ENCODE data around the gene RBM20.
A peak's percentile ranks its signal among the peaks of the same experiment; 100 is the strongest.
"Not testable (repeated sequence)": the region's sequence is repeated elsewhere in the genome, so short reads cannot be mapped to it uniquely, and the experiment has no call there.

Gene RBM20

DNA sequence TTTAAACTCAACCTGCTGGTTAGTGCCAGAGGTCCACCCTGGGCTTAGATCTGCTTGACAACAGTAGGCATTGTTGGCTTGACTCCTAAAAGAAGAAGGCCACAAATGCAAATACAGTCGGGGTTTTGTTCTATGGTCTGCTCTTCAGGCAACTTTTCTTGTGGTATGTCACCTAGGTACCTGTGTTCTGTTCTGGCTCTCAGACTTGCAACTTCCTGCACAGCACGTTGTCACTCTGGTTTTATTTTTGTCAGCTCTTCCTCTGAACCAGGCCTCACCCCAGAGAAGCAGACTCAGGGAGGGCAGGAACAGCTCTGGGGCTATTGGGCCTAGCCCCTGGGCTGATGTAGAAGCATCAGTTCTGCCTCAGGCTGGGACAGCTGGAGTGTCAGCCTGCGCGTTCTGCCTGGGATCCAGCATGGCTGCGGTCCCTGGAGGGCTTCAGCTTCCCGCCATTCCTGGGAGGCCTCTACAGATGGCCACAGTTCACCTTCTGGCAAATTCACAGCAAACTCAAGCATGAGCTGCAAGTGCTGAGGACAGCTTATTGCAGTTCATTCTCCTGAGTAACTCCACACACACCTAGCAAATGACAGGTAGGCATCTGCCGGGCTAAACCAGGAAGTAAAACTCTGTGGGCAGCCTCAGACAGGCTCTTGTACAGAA, 216.6 kb downstream of the RBM20 start:
- no peak for DNase-seq

DNA sequence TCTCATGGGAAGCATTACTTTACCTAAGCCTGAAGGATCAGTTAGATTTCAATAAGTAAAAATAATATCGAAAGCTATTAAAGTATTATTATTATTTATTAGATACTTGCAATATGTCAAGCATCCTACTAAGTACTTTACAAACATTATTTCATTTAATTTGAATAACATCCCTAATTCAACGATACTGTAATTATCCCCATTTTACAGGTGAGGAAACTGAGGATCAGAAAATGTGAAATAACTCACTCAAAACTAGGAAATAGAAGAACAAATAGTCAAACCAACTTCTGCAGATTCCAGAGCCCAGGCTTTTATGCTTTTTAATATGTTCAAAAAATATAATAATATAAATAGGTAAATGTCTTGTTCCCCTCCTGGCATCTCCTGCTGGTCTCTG, 217.3 kb downstream of the RBM20 start:
- no peak for DNase-seq

DNA sequence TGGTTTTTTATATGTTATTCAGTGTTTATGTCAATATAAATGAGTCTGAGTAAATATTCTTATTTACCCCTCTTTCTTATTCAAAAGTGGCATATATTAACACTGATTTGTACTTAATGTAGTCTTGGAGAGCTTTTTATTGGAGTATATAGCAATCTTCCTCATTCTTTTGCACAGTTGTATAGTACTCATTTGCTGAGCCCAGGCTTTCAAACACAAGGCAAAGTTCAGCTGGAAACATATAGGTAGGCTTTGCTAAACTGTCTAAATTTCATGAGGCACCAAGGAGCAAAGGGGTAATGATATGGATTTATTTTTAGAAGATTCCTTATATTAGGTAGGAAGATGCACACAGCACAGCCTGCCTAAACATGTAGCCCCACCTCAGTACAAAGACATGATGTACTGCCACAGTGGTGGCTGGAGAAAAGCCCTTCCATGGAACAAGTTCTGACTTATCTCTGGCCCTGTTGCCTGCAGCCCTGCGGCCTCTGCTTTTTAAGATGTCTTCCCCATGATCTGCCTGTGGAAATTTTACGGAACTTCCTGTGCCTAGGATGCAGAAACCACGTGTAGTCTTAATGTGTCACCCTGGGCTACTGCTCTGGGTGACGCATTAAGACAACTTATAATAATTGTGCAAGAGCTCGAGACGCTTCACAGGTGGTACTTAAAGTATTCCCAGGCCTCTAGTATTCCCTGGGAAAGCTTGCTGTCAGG, 218.0 kb downstream of the RBM20 start:
- no peak for DNase-seq

- DNase-seq: no peak
Measured at GRCh38 chr10:110862961-110863360, 218.8 kb downstream of the RBM20 start.

GRCh38 chr10:110863361-110863760, 219.2 kb downstream of the RBM20 start:
- DNase-seq: no peak

GRCh38 chr10:110863956-110864355, 219.8 kb downstream of the RBM20 start:
- DNase-seq: no peak

DNA sequence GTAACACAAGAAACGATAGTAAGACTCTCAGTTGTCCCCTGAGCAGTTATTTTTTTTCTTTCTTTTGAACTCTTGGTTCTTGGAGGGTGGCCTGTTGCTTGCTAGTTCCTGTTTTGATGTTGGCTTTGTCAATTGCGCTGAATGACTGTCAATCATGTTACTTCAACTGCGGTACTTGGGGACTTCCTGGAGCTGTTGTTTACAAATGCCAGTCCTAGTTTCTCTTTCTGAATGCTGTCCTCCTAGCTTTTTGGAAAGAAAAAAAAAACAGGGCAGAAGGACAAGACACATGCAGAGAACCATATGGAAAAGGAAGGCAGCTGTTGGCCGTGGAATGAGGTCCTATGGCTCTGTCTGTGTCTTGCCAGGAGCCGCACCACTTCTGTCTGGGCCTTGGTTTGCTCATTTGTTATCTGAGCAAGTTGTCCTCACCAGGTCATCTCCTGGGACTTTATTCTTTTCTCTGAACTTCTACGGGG, 220.6 kb downstream of the RBM20 start:
- no peak for DNase-seq

DNA sequence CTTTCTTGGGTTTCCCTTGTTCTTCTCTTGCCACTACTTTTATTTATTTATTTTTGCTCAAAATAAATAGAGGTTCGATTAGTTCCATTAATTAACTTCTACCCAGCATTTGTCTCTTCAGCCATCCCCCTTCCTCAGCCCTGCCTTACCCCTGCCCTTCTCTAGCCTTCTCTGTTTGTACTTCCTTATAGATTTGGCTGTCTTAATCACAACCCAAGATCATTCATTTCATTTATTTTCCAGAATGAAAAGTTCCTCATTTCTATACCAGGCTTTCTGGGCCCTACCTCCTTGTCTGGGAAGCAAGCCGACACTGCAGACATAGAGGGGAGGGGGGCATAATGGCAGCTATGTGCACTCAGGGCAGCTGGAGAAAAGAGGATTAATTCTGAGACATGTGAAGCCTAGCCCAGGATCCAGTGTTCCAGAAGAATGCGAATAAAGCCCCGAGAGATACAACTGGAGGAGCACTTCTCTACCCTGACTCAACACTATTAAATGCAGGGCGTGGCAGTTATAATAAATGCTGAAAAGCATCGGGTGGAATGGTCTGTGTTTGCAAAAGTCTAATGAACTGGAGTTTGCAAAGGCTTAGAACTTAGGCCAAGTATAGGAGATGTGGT, 221.2 kb downstream of the RBM20 start:
- no peak for DNase-seq

DNA sequence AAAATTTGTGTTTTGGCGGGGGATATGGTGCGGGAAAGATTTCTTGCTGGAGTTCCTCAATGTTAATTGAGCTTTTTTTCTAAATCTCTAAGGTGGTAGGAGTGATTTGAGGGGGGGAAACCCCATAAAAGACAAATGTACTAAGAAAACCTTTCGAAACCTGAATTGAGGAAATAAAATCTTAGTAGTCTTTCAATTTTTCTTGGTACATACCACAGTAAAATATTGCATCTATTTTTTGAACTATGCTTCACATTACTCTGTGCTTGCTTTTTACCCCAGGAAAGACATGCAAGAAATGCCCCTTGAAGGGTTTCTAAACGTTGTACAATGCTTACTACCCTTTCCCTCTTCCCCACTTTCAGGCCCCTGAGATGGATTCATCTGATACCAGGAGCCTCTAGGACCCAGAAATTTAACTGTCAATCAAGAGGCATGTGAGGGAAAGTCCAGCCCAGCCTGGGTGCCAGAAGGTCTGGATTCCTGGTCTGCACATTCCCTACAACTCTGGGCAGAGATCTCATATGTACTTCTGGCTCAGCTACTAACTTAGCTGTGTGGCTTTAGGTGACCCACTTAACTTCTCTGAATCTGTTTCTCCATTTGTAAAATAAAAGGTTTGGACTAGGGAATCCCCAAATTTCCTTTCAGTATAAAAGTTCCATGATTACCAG, 221.8 kb downstream of the RBM20 start:
- DNase-seq: no peak

- DNase-seq: not testable (repeated sequence)
Measured at GRCh38 chr10:110867011-110867806, 223.1 kb downstream of the RBM20 start.

DNA sequence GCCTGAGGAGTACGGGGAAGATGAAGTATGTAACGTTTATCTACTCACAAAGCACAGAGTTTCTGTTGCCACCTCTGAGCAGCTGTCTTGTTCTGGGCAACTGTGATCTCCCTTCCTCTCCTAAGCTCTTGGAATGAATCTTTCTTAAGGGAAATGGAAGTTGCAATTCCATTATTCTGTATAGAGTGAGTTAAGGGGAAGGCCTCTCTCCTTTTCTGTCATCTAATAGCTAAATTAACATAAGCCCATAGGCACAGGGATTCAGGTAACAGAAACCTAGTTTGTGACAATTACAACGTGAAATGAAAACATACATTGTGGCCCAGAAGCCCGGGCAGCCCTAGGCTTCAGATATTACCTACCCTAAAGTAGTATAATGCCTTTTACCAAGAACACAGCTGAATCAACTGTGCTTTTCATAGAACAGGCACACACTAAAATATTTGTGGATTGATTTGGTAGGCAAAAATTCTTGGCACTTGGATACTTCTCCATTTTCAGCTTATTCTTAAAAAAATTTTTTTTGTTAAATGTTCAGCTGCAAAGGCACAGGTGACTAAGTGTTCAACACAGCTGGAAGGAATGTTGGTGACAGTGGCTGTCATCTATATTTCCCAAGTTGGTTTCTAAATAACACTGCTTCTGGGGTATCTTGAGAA, 223.8 kb downstream of the RBM20 start:
- DNase-seq: no peak

DNA sequence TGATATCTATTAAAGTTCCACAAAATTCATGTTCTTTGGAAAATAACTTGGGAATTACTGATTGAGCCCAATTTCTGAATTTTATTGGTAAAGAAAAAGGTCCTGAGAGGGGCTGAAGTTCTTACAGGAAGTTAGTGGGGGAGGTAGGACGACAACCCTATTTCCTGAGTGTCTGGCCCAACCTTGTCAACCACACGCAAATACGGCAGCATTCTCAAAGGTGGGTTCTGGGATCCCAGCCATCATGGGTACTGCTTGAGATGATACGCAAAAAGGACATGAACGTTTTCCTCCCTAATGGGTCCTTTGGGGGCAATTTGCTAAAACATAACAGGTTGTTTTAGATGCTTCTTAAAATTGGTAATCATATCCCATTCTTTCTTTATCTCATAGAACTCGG, 224.8 kb downstream of the RBM20 start:
- no peak for DNase-seq

GRCh38 chr10:110870823-110871297, 226.7 kb downstream of the RBM20 start:
- DNase-seq: no peak

GRCh38 chr10:110871298-110872084, 227.4 kb downstream of the RBM20 start, which contains the start of gene PDCD4:
Gene PDCD4 (plus strand): TSS chr10:110871928. CDS start chr10:110876028, 4,100 bp downstream.
- DNase-seq: peak; percentile 85

- peak; percentile 30 for DNase-seq
Measured at GRCh38 chr10:110872145-110872983, 228.2 kb downstream of the RBM20 start.

GRCh38 chr10:110872984-110873923, 229.1 kb downstream of the RBM20 start:
- peak; percentile 19 for DNase-seq

GRCh38 chr10:110873951-110874350, 229.8 kb downstream of the RBM20 start:
- DNase-seq: no peak

DNA sequence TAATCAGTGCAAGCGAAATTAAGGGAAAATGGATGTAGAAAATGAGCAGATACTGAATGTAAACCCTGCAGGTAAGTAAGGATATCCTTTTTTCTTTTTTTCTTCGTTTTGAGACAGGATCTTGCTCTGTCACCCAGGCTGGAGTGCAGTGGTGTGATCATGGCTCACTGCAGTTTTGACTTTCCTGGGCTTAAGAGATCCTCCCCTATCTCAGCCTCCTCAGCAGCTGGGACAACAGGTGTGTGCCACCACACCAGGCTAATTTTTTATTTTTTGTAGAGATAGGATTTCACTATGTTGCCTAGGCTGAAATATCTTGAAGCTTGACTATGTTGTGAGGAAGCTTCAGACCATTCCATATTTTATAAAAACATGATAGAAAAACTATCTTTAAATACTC, 231.9 kb downstream of the RBM20 start:
- DNase-seq: no peak

- DNase-seq: no peak
Measured at GRCh38 chr10:110876788-110877187, 232.7 kb downstream of the RBM20 start.
